HEK293 (cell line): ENCODE measurements around the gene ARHGEF7.

Source experiments
- CTCF ChIA-PET: fragments of 350-600 bp; formaldehyde crosslinking; extraction: SDS; loops from one replicate; lab custom pipeline; 2021; ENCODE audit warnings: antibody characterized with exemption; lab: Yijun Ruan, JAX
- POLR2A ChIA-PET: fragments of 300-600 bp; formaldehyde crosslinking; extraction: SDS; loops from one replicate; lab custom pipeline; 2020; ENCODE audit warnings: antibody characterized with exemption, inconsistent platforms; lab: Yijun Ruan, JAX
- H3K27ac ChIP-seq: fragments of 200-500 bp; sonication (Bioruptor generic); 2 replicates; pipeline ENCODE4 v1.5.1; 2014; ENCODE audit warnings: low read depth, low read length, control low read depth, inconsistent platforms; ENCODE audit errors: extremely low read depth
- H3K36me3 ChIP-seq, 2 experiments: fragments of 200-500 bp in 1 of 2; sonication (Bioruptor generic) in 1 of 2; 1 replicate in 1 of 2; 2 replicates in 1 of 2; pipeline ENCODE4 v1.5.1; 2014 to 2017; ENCODE audit warnings: inconsistent platforms in 2 of 2, low read length in 2 of 2; ENCODE audit not compliant: control insufficient read depth in 2 of 2, insufficient read depth in 1 of 2
- H3K4me1 ChIP-seq: fragments of 200-500 bp; sonication (Bioruptor generic); 2 replicates; pipeline ENCODE4 v1.5.1; 2014; ENCODE audit warnings: mild to moderate bottlenecking, low read length, inconsistent platforms; ENCODE audit not compliant: control insufficient read depth, insufficient read depth
- H3K4me3 ChIP-seq: 2 replicates; pipeline ENCODE4 v1.5.1; 2011; ENCODE audit warnings: low read depth, mild to moderate bottlenecking, control low read depth, low read length, moderate library complexity
- H3K9me3 ChIP-seq: fragments of 200-500 bp; sonication (Bioruptor generic); 2 replicates; pipeline ENCODE4 v1.5.1; 2014; ENCODE audit warnings: low read depth, low read length, inconsistent platforms; ENCODE audit not compliant: control insufficient read depth, insufficient read depth
- BCL6B ChIP-seq: fragments of 450-650 bp; formaldehyde crosslinking; IDR thresholded peaks from 2 replicates; pipeline ENCODE4 v1.5.1; 2017; ENCODE audit warnings: missing biosample characterization, missing genetic modification characterization
- KLF9 ChIP-seq: fragments of 450-650 bp; formaldehyde crosslinking; IDR thresholded peaks from 2 replicates; pipeline ENCODE4 v1.5.1; 2016; ENCODE audit warnings: missing biosample characterization, missing genetic modification characterization, low read depth
- ZBTB1 ChIP-seq: fragments of 450-650 bp; formaldehyde crosslinking; IDR thresholded peaks from 2 replicates; pipeline ENCODE4 v1.5.1; 2016; ENCODE audit warnings: missing biosample characterization, missing genetic modification characterization
- ZNF121 ChIP-seq: fragments of 450-650 bp; formaldehyde crosslinking; IDR thresholded peaks from 2 replicates; pipeline ENCODE4 v1.5.1; 2016; ENCODE audit warnings: missing biosample characterization, missing genetic modification characterization
- ZNF133 ChIP-seq: fragments of 450-650 bp; formaldehyde crosslinking; IDR thresholded peaks from 2 replicates; pipeline ENCODE4 v1.5.1; 2016; ENCODE audit warnings: missing biosample characterization, missing genetic modification characterization
- ZNF2 ChIP-seq: fragments of 450-650 bp; formaldehyde crosslinking; IDR thresholded peaks from 2 replicates; pipeline ENCODE4 v1.5.1; 2016; ENCODE audit warnings: missing biosample characterization, missing genetic modification characterization
- ZNF214 ChIP-seq: fragments of 450-650 bp; formaldehyde crosslinking; IDR thresholded peaks from 2 replicates; pipeline ENCODE4 v1.5.1; 2017; ENCODE audit warnings: missing biosample characterization, mild to moderate bottlenecking, missing genetic modification characterization, borderline replicate concordance
- ZNF449 ChIP-seq: fragments of 450-650 bp; formaldehyde crosslinking; IDR thresholded peaks from 2 replicates; pipeline ENCODE4 v1.5.1; 2017; ENCODE audit warnings: missing biosample characterization, mild to moderate bottlenecking, missing genetic modification characterization, moderate library complexity
- ZNF488 ChIP-seq: fragments of 450-650 bp; formaldehyde crosslinking; IDR thresholded peaks from 2 replicates; pipeline ENCODE4 v1.5.1; 2016; ENCODE audit warnings: missing biosample characterization, missing genetic modification characterization
- ZNF529 ChIP-seq: fragments of 450-650 bp; formaldehyde crosslinking; IDR thresholded peaks from 2 replicates; pipeline ENCODE4 v1.5.1; 2017; ENCODE audit warnings: missing genetic modification characterization, missing biosample characterization; ENCODE audit not compliant: insufficient replicate concordance
- ZNF549 ChIP-seq: fragments of 450-650 bp; IDR thresholded peaks from 2 replicates; pipeline ENCODE4 v1.5.1; 2018; ENCODE audit warnings: missing biosample characterization, missing genetic modification characterization, mild to moderate bottlenecking, inconsistent platforms, moderate library complexity
- ZNF561 ChIP-seq: fragments of 450-650 bp; IDR thresholded peaks from 2 replicates; pipeline ENCODE4 v1.5.1; 2018; ENCODE audit warnings: missing biosample characterization, missing genetic modification characterization, borderline replicate concordance
- ZNF664 ChIP-seq: fragments of 450-650 bp; formaldehyde crosslinking; IDR thresholded peaks from 2 replicates; pipeline ENCODE4 v1.5.1; 2016; ENCODE audit warnings: missing biosample characterization, missing genetic modification characterization
- ZNF843 ChIP-seq: fragments of 450-650 bp; formaldehyde crosslinking; IDR thresholded peaks from 2 replicates; pipeline ENCODE4 v1.5.1; 2016; ENCODE audit warnings: missing biosample characterization, missing genetic modification characterization
- ZSCAN4 ChIP-seq: fragments of 450-650 bp; formaldehyde crosslinking; IDR thresholded peaks from 2 replicates; pipeline ENCODE4 v1.5.1; 2017; ENCODE audit warnings: missing biosample characterization, missing genetic modification characterization
- TF ChIP-seq, protein P1 (sequence below): fragments of 450-650 bp; formaldehyde crosslinking; IDR thresholded peaks from 2 replicates; pipeline ENCODE4 v1.5.1; 2016; ENCODE audit warnings: missing biosample characterization, missing genetic modification characterization
- TF ChIP-seq, protein P2 (sequence below): fragments of 450-650 bp; formaldehyde crosslinking; IDR thresholded peaks from 2 replicates; pipeline ENCODE4 v1.5.1; 2016; ENCODE audit warnings: missing biosample characterization, missing genetic modification characterization

The ARHGEF7 gene

DNA sequence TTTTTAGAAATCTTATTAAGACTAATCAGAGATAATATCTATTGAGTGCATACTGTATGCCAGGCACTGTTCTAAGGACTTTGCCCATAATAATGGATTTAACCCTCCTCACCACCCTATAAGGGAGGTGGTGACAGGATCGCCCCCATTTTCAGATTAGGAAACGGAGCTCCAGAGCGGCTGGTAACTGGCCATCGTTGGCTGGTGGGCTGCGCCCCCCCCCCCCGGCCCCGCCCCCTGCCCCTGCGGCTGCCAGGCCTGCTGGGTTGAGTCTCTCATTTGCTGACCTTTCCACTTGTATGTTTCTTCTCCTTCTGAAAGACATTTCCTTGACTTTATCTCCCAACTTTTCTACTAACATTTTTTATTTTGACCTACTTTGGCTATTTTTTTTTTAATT, 8.5 kb downstream of the ARHGEF7 start:
- TF ChIP-seq KLF9 (tag by site-specific recombination), result no peak
- no peak for TF ChIP-seq ZNF664 (tag by site-specific recombination)
- no peak for TF ChIP-seq ZNF529 (tag by site-specific recombination)
- TF ChIP-seq, protein P1, sequence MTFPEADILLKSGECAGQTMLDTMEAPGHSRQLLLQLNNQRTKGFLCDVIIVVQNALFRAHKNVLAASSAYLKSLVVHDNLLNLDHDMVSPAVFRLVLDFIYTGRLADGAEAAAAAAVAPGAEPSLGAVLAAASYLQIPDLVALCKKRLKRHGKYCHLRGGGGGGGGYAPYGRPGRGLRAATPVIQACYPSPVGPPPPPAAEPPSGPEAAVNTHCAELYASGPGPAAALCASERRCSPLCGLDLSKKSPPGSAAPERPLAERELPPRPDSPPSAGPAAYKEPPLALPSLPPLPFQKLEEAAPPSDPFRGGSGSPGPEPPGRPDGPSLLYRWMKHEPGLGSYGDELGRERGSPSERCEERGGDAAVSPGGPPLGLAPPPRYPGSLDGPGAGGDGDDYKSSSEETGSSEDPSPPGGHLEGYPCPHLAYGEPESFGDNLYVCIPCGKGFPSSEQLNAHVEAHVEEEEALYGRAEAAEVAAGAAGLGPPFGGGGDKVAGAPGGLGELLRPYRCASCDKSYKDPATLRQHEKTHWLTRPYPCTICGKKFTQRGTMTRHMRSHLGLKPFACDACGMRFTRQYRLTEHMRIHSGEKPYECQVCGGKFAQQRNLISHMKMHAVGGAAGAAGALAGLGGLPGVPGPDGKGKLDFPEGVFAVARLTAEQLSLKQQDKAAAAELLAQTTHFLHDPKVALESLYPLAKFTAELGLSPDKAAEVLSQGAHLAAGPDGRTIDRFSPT, result no peak
- no peak for TF ChIP-seq ZNF133 (tag by site-specific recombination)
- no peak for TF ChIP-seq ZSCAN4 (tag by site-specific recombination)
- no peak for TF ChIP-seq ZNF2 (tag by site-specific recombination)
- TF ChIP-seq ZNF121 (tag by site-specific recombination), result no peak
- no peak for TF ChIP-seq ZNF488
- no peak for TF ChIP-seq BCL6B (tag by site-specific recombination)
- TF ChIP-seq ZNF214 (tag by site-specific recombination), result no peak
- TF ChIP-seq ZNF561 (tag by site-specific recombination), result no peak
- no peak for TF ChIP-seq ZNF549
- no peak for TF ChIP-seq ZNF843
- TF ChIP-seq ZBTB1 (tag by site-specific recombination), result no peak
- TF ChIP-seq ZNF449 (tag by site-specific recombination), result no peak
- TF ChIP-seq, protein P2, sequence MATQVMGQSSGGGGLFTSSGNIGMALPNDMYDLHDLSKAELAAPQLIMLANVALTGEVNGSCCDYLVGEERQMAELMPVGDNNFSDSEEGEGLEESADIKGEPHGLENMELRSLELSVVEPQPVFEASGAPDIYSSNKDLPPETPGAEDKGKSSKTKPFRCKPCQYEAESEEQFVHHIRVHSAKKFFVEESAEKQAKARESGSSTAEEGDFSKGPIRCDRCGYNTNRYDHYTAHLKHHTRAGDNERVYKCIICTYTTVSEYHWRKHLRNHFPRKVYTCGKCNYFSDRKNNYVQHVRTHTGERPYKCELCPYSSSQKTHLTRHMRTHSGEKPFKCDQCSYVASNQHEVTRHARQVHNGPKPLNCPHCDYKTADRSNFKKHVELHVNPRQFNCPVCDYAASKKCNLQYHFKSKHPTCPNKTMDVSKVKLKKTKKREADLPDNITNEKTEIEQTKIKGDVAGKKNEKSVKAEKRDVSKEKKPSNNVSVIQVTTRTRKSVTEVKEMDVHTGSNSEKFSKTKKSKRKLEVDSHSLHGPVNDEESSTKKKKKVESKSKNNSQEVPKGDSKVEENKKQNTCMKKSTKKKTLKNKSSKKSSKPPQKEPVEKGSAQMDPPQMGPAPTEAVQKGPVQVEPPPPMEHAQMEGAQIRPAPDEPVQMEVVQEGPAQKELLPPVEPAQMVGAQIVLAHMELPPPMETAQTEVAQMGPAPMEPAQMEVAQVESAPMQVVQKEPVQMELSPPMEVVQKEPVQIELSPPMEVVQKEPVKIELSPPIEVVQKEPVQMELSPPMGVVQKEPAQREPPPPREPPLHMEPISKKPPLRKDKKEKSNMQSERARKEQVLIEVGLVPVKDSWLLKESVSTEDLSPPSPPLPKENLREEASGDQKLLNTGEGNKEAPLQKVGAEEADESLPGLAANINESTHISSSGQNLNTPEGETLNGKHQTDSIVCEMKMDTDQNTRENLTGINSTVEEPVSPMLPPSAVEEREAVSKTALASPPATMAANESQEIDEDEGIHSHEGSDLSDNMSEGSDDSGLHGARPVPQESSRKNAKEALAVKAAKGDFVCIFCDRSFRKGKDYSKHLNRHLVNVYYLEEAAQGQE (tag by site-specific recombination), result no peak
- POLR2A ChIA-PET, result interaction anchor here (0.6 kb wide), 1 partner anchor 408 kb away, joined by 4 read pairs; no protein-coding TSS in a partner anchor
- CTCF ChIA-PET, result no interaction called here
- no peak overlapping the region for H3K27ac ChIP-seq
- no peaks in the 10 kb centered on the region for H3K9me3 ChIP-seq
- H3K36me3 ChIP-seq, result no peaks in the 10 kb centered on the region
- no peaks in the 10 kb centered on the region for H3K4me1 ChIP-seq
- no peak overlapping the region for H3K4me3 ChIP-seq
